Stimulated activated CD8-positive, alpha-beta memory T cell treated with anti-CD3 and anti-CD28 coated beads, Interleukin-2, amount 100 ng/mL, for 48 hours (primary cell): Measurements from ENCODE around the gene EDN2.

ENCODE experiments used
- DNase-seq, 2 donors: peaks; one replicate each; pipeline ENCODE4 v3.0.0-alpha.2; 2020; ENCODE audit warnings: low read depth in 2 of 2

EDN2 gene

GRCh38 chr1:41464885-41465284 lies 19.6 kb downstream of the EDN2 start:
- no peak for DNase-seq

DNA sequence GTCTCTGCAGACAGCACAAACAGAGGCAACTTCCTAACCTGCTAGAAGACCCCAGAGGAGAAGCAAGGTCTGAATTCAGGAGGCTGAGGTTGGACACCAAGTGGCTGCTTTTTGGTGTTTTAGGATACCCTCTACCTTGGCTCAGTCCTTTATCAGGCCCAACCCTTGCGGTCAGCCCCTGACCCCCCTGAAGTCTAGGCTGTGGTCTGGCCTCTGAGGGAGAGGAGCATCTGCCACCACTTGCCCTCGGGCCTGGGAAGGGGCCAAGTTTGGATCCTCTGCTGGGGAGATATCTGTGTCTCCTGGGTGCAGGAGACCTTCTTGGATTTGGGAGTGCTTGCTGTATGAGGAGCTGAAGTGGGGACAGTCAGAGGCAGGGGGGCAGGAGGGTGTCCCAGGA lies 21.0 kb downstream of the EDN2 start:
- DNase-seq: no peak

DNA sequence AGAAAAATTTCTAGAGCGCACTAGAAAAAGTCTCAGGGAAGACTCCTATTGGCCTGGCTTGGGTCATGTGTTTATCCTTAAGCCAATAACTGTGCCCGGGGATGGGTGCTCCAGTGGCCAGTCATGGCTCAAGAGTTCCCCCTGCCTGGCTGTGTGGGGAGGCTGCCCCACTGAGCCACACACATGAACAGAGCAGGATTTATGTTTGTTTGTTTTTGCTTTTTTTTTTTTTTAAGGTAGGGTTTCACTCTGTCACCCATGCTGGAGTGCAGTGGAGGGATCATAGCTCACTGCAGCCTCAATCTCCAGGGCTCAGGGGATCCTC lies 21.8 kb downstream of the EDN2 start:
- DNase-seq: no peak

- no peak for DNase-seq
Measured at GRCh38 chr1:41461790-41462679, 22.4 kb downstream of the EDN2 start.

- no peak for DNase-seq
Measured at GRCh38 chr1:41456847-41457540, 27.5 kb downstream of the EDN2 start.

GRCh38 chr1:41455479-41456332 lies 28.8 kb downstream of the EDN2 start:
- no peak for DNase-seq

DNA sequence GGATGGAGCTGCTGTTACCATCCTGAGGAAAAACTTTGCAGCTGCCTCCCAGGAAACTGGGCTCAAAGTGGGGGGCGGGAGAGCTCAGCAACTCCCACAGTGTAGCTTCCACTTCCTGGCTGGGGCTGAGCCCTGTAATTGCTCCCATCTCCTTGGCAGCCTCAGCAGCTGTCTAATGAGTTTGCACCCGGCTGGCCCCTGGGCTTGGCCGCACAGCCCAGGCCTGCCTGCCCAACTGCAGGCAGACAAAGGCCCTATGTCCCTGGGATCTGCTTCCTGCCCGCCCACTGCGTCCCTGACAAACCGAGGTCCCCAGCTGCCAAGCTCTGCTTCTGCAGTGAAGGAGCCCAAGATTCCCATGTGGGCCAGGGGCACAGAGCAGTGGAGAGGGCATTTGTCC lies 30.1 kb downstream of the EDN2 start:
- no peak for DNase-seq

DNA sequence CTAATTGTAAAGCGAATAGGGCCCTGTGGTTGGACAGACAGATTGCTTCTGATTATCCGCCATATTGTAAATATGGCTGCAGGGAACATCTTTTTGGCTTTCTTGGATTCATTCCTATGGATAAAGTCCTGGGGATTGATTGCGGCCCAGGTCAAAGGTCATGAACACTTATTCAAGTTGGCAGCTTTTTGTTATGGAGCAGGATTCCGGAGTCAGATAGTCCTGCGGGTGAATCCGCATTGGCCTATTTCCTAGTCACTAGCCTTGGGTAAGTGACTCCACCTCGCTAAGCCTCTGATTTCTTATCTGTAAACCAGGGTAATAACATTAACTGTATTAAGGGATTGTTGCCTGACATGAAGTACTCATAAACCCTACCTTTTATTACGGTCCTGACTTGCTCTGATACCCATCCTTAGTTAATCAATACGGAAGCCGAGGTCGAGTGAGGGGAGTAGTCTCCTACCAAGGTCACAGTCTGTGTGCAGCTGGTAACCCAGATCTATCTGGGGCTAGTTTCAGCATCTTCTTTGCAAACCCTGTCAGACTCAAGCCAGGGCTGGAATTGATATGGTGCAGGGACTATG lies 31.7 kb downstream of the EDN2 start:
- DNase-seq: no peak

DNA sequence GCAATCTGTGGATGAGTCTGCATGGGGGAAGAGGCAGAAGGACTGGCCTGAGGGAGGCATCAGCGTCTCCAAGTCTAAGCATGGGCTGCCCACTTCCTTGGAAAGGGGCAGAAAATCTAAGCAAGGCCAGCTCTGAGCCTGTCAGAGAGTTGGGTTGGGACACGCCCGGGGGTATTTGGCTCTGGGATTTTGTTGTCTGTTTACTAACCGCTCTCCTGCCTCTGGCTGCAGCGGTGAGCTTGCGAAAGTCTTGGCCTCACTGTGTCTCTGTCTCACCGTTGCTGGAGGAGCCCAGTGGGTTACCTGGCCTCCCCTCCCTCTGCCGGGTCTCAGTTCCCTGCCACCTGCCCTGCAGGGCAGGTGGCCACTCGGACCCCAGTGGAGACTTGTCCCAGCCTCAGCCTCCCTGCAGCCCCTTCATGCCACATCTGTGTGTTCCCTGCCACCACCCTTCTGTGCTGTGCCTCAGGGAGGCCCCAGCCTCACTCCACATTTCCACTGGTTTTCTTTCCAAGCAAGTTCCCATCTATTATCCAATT lies 33.7 kb downstream of the EDN2 start:
- DNase-seq: no peak

DNA sequence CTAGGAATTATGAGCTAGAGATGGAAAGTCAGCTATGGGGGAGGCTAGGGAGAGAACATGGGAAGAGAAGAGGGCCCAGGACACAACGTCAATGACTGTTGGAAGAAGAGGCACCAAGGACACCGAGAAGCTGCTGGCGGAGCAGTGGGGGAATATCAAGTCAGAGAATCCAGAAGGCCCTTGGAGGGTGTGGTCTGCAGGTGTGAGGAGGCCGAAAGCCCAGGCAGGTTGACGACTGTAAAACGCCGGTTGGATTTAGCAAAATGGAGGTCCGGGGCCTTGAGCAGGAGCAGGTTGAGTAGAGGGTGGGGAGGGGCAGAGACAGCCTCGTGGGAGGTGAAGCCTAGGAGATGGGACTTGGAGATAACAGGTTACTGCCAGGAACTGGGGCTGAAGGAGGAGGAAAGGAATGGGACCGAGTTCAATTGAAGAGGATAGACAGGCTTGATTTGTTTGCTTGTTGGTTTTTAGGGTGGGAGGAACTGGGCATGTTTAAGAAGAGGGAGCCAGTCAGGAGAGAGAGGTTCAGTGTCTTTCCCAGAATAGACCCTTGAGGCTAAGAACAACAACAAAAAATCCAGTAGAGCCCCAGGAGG lies 35.1 kb downstream of the EDN2 start:
- DNase-seq: no peak

DNA sequence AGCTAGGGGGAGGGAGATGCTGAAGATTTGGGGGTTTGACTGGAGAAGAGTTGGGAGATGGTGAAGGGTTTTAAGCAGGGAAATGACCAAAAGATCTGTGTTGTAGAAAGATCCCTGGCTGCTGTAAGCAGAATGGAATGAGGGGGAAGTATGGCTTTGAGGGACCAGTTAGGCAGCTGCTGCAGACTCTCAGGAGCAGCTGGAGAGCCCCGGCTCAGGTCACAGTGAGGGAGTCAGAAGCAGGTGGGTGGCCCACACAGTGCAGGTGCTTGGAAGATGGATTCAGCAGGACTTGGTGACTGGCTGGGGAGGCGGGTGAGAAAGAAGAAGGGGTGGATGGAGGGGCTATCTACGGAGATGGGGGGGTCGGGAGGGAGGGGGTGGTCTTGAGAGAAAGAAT lies 35.7 kb downstream of the EDN2 start:
- DNase-seq: no peak

- DNase-seq: no peak
Measured at GRCh38 chr1:41447995-41448770, 36.3 kb downstream of the EDN2 start.

GRCh38 chr1:41446851-41447610 lies 37.5 kb downstream of the EDN2 start:
- DNase-seq: no peak

GRCh38 chr1:41444785-41445184 lies 39.7 kb downstream of the EDN2 start:
- no peak for DNase-seq

GRCh38 chr1:41444246-41444645 lies 40.2 kb downstream of the EDN2 start:
- no peak for DNase-seq

DNA sequence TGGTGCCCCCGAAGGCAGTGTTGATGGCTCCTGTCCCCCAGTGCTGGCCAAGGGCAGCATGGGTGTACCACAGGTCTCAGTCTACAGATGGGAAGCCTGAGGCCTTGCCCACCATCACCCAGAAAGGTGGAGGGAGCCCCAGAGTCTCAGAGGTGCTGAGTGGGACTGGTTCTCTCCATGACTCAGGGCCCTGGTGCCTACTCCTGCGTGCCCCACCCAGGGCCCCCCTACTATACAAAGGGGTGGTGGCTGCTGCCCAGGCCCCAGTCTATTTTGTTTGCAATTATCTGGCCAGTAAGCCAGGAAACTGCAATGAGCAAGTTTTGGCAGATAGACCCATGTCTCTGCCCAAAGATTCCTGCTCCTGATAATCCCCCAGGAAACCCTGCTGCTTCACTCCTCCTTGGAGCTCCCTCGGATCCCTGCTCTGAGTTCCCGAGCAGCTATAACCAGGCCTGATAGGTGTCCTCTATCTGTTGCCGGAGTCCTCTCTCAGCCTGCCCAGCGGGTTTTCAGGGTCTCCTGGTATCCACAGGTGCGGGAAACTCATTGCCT lies 41.7 kb downstream of the EDN2 start:
- DNase-seq: no peak

DNA sequence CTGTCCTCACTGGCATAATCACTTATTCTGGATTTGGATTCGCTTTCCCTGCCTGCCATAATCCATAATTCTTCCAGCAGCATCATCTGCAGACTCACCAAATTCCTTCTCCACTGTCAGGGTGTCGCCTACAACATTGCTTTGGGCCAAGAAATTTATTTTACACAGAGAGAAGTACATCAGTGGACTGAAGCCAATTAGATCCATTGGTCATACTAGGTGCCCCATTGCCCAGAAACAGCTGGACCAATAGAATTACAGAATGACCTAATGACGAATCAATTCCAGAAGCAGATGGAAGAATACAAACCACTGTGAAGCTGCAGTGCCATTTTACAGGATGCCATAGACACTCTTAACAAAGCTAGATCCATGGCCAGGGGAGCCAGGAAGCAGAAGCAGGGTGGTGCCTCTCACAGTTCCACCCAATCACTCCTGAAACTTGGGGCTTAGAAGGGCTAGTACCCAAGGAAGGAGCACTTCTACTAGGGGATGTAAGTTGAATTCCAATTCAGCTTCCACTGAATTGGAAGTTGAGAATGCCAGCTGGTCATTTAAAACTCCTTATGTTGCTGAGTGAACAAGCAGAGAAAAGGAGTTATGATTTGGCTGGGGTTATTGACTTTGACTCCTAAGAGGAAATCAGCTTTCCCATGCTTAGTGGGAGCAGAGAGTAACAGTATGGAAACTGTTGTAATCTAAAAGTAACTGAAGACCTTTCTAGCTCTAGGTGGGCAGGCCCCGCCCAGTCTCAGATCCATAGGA lies 44.0 kb downstream of the EDN2 start:
- DNase-seq: no peak

GRCh38 chr1:41439234-41439633 lies 45.2 kb downstream of the EDN2 start:
- DNase-seq: no peak

DNA sequence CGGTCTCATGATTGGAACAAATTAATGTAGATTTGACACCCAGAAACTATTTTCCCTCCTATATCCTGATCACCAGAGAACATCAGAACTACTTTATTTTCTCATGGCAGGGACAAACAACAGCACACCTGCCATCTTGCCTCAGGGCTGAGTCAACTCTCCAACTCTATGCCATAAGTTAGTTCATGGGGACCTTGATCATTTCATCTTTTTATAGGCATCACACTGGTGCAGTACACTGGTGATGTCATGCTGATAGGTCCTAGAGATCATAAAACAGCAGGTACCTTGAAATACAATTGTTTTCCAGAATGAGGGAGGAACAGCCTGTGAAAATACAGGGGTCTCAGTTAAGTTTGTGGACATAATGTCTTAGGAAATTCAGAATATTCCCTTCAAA lies 45.8 kb downstream of the EDN2 start:
- no peak for DNase-seq
